H1 (cell line): ENCODE data around the gene CEBPE. TPM values are rescaled to one million over a fixed set of nuclear protein-coding genes. Genes with fewer than 3 reads are reported as not detected.

ENCODE experiments used
- CTCF ChIA-PET: fragments of 300-600 bp; sonication (Branson Sonifier 250); formaldehyde crosslinking; loops from one replicate; lab custom pipeline; 2021; ENCODE audit not compliant: partially characterized antibody; lab: Charles Lee
- POLR2A ChIA-PET: fragments of 300-600 bp; sonication (Branson Sonifier 250); formaldehyde crosslinking; loops from one replicate; lab custom pipeline; 2021; ENCODE audit warnings: inconsistent platforms; ENCODE audit not compliant: partially characterized antibody; lab: Charles Lee
- DNase-seq, 2 experiments: peaks; one replicate each; pipeline versions ENCODE4 v3.0.0 to v3.0.0-alpha.2; 2010 to 2022; ENCODE audit warnings: low spot score in 2 of 2, low read depth in 1 of 2, mixed read lengths in 1 of 2
- FAIRE-seq: peaks from 2 replicates; lab custom pipeline; 2011; peaks lifted over from hg19 to GRCh38; lab: Jason Lieb, UNC
- H2AFZ ChIP-seq: 2 replicates; pipeline ENCODE4 v1.8.1; 2012; ENCODE audit warnings: low read length, inconsistent platforms
- H2AK5ac ChIP-seq: 2 replicates; pipeline ENCODE4 v1.6.1; 2013; ENCODE audit warnings: low read depth, low read length
- H2BK120ac ChIP-seq: replicated peaks from 2 replicates; pipeline ENCODE3; 2013; ENCODE audit warnings: low read depth, low read length, inconsistent platforms
- H2BK12ac ChIP-seq: 2 replicates; pipeline ENCODE4 v1.6.1; 2013; ENCODE audit warnings: low read depth, low read length
- H2BK15ac ChIP-seq: 2 replicates; pipeline ENCODE4 v1.6.1; 2013; ENCODE audit warnings: low read length
- H2BK20ac ChIP-seq: 2 replicates; pipeline ENCODE4 v1.6.1; 2013; ENCODE audit warnings: low read length
- H2BK5ac ChIP-seq: 2 replicates; pipeline ENCODE4 v1.6.1; 2013; ENCODE audit warnings: low read depth, low read length
- H3K14ac ChIP-seq: 2 replicates; pipeline ENCODE4 v1.6.1; 2013; ENCODE audit warnings: inconsistent platforms; ENCODE audit not compliant: insufficient read length
- H3K18ac ChIP-seq: 2 replicates; pipeline ENCODE4 v1.6.1; 2013; ENCODE audit warnings: low read length; ENCODE audit errors: extremely low read depth
- H3K23ac ChIP-seq: 2 replicates; pipeline ENCODE4 v1.6.1; 2013; ENCODE audit warnings: inconsistent platforms; ENCODE audit not compliant: insufficient read length
- H3K23me2 ChIP-seq: 2 replicates; pipeline ENCODE4 v1.6.1; 2013; ENCODE audit warnings: low read depth, low read length
- H3K27ac ChIP-seq: 2 replicates; pipeline ENCODE4 v1.6.1; 2011; ENCODE audit warnings: low read depth, low read length, inconsistent platforms
- H3K27me3 ChIP-seq, 4 experiments: replicated peaks in 1 of 4; 1 replicate in 1 of 4; 2 replicates in 3 of 4; pipeline versions ENCODE4 v1.6.1 to v1.8.1; 2011 to 2013; ENCODE audit warnings: low read length in 3 of 4, mild to moderate bottlenecking in 3 of 4, inconsistent platforms in 2 of 4, mixed read lengths in 2 of 4, moderate library complexity in 1 of 4; ENCODE audit not compliant: control insufficient read depth in 3 of 4, insufficient read depth in 3 of 4; ENCODE audit errors: extremely low read depth in 1 of 4
- H3K36me3 ChIP-seq, 4 experiments: 2 replicates each; pipeline versions ENCODE4 v1.6.1 to v1.8.1; 2011 to 2013; ENCODE audit warnings: mild to moderate bottlenecking in 4 of 4, low read length in 3 of 4, moderate library complexity in 2 of 4, control low read depth in 1 of 4, inconsistent platforms in 1 of 4; ENCODE audit not compliant: insufficient read depth in 4 of 4, control insufficient read depth in 2 of 4
- H3K4ac ChIP-seq: replicated peaks from 2 replicates; pipeline ENCODE3; 2013; ENCODE audit warnings: low read length, low read depth, mixed read lengths, inconsistent platforms; ENCODE audit not compliant: insufficient read length
- H3K4me1 ChIP-seq, 4 experiments: replicated peaks in 1 of 4; 1 replicate in 1 of 4; 2 replicates in 3 of 4; pipeline versions ENCODE4 v1.6.1 to v1.8.1; 2011 to 2013; ENCODE audit warnings: low read length in 3 of 4, inconsistent platforms in 2 of 4, mixed read lengths in 1 of 4; ENCODE audit not compliant: insufficient read depth in 4 of 4, control insufficient read depth in 3 of 4
- H3K4me2 ChIP-seq, 2 experiments: 2 replicates each; pipeline versions ENCODE4 v1.6.1 to v1.8.1; 2011 to 2013; ENCODE audit warnings: low read depth in 2 of 2, low read length in 2 of 2, control low read depth in 1 of 2, inconsistent platforms in 1 of 2, mild to moderate bottlenecking in 1 of 2; ENCODE audit not compliant: insufficient read depth in 1 of 2
- H3K4me3 ChIP-seq, 4 experiments: fragments of 200-600, 300-600 bp in 1 of 4; sonication (generic), shearing (Covaris generic), sonication (Bioruptor Twin) in 1 of 4; 2 replicates each; pipeline versions ENCODE4 v1.5.1 to v1.8.1; 2011 to 2016; ENCODE audit warnings: low read length in 4 of 4, low read depth in 3 of 4, control low read depth in 2 of 4, inconsistent platforms in 2 of 4, mild to moderate bottlenecking in 2 of 4, mixed read lengths in 1 of 4, moderate library complexity in 1 of 4; ENCODE audit not compliant: insufficient read depth in 2 of 4; ENCODE audit errors: extremely low read depth in 1 of 4
- H3K56ac ChIP-seq: replicated peaks from 2 replicates; pipeline ENCODE3; 2013; ENCODE audit warnings: low read depth, mild to moderate bottlenecking, mixed read lengths, low read length, inconsistent platforms; ENCODE audit not compliant: insufficient read length
- H3K79me1 ChIP-seq: 2 replicates; pipeline ENCODE4 v1.6.1; 2013; ENCODE audit warnings: low read depth, low read length, control low read depth
- H3K79me2 ChIP-seq, 2 experiments: 2 replicates each; pipeline versions ENCODE4 v1.6.1 to v1.8.1; 2012 to 2013; ENCODE audit warnings: low read length in 2 of 2, mild to moderate bottlenecking in 2 of 2, inconsistent platforms in 1 of 2; ENCODE audit not compliant: insufficient read depth in 2 of 2, control insufficient read depth in 1 of 2
- H3K9ac ChIP-seq, 4 experiments: replicated peaks in 1 of 4; 1 replicate in 1 of 4; 2 replicates in 3 of 4; pipeline versions ENCODE4 v1.6.1 to v1.8.1; 2011 to 2013; ENCODE audit warnings: low read depth in 3 of 4, low read length in 3 of 4, control low read depth in 2 of 4, mild to moderate bottlenecking in 2 of 4, moderate library complexity in 2 of 4, inconsistent platforms in 1 of 4; ENCODE audit errors: extremely low read depth in 1 of 4
- H3K9me3 ChIP-seq, 2 experiments: 2 replicates each; pipeline versions ENCODE4 v1.6.1 to v1.8.1; 2012 to 2013; ENCODE audit warnings: mild to moderate bottlenecking in 2 of 2, moderate library complexity in 2 of 2, control low read depth in 1 of 2, inconsistent platforms in 1 of 2, low read depth in 1 of 2, low read length in 1 of 2, mixed read lengths in 1 of 2; ENCODE audit not compliant: insufficient read depth in 2 of 2
- H4K20me1 ChIP-seq, 2 experiments: replicated peaks in 1 of 2; 2 replicates each; pipeline versions ENCODE3 to v1.8.1; 2011 to 2013; ENCODE audit warnings: inconsistent platforms in 2 of 2, low read length in 2 of 2, mild to moderate bottlenecking in 1 of 2; ENCODE audit not compliant: insufficient read depth in 2 of 2, control insufficient read depth in 1 of 2
- H4K5ac ChIP-seq: 2 replicates; pipeline ENCODE4 v1.6.1; 2013; ENCODE audit warnings: low read length, low read depth, mixed read lengths, inconsistent platforms; ENCODE audit not compliant: insufficient read length
- H4K8ac ChIP-seq: 2 replicates; pipeline ENCODE4 v1.8.0; 2013; ENCODE audit warnings: mild to moderate bottlenecking, moderate library complexity, low read length, inconsistent platforms; ENCODE audit not compliant: insufficient read depth; ENCODE audit errors: extremely low read depth
- H4K91ac ChIP-seq: replicated peaks from 2 replicates; pipeline ENCODE3; 2013; ENCODE audit warnings: low read length, mixed read lengths, inconsistent platforms; ENCODE audit not compliant: insufficient read length
- E2F6 ChIP-seq: IDR thresholded peaks from 2 replicates; pipeline ENCODE4 v1.6.1; 2012; ENCODE audit warnings: inconsistent platforms
- EP300 ChIP-seq, 2 experiments: IDR thresholded peaks; 1 replicate in 1 of 2; 2 replicates in 1 of 2; pipeline ENCODE4 v1.6.1; 2011 to 2012; ENCODE audit warnings: low read depth in 2 of 2, low read length in 2 of 2, mild to moderate bottlenecking in 2 of 2, borderline replicate concordance in 1 of 2, inconsistent platforms in 1 of 2, moderate library complexity in 1 of 2
- GTF2F1 ChIP-seq: IDR thresholded peaks from 2 replicates; pipeline ENCODE4 v1.6.1; 2012; ENCODE audit warnings: low read depth, low read length, improper control_type of control experiment, borderline replicate concordance
- MAX ChIP-seq: IDR thresholded peaks from 2 replicates; pipeline ENCODE4 v1.6.1; 2012; ENCODE audit warnings: inconsistent platforms
- SAP30 ChIP-seq: fragments of 300-600 bp; sonication (generic); IDR thresholded peaks from 2 replicates; pipeline ENCODE4 v1.7.1; 2012; ENCODE audit warnings: low read length, moderate library complexity, mild to moderate bottlenecking, inconsistent platforms; ENCODE audit not compliant: insufficient read depth, insufficient replicate concordance
- SIN3A ChIP-seq, 2 experiments: IDR thresholded peaks in 1 of 2; conservative IDR thresholded peaks in 1 of 2; 2 replicates each; pipeline ENCODE4 v1.6.1; 2011 to 2012; ENCODE audit warnings: low read length in 2 of 2, improper control_type of control experiment in 1 of 2, low read depth in 1 of 2, mild to moderate bottlenecking in 1 of 2
- SIRT6 ChIP-seq: IDR thresholded peaks from one replicate; pipeline ENCODE4 v1.7.1; 2012; ENCODE audit warnings: low read length, inconsistent platforms
- TAF7 ChIP-seq: optimal IDR thresholded peaks from 2 replicates; pipeline ENCODE3; 2011; ENCODE audit warnings: low read depth, mild to moderate bottlenecking, inconsistent platforms, low read length, moderate library complexity, borderline replicate concordance
- TEAD4 ChIP-seq: IDR thresholded peaks from 2 replicates; pipeline ENCODE4 v1.6.1; 2012; ENCODE audit warnings: low read depth, low read length, inconsistent platforms, mixed read lengths
- YY1 ChIP-seq: IDR thresholded peaks from 2 replicates; pipeline ENCODE4 v1.6.1; 2011; ENCODE audit warnings: low read depth, mild to moderate bottlenecking, low read length
- WGBS, 2 experiments: shearing (Covaris generic) in 1 of 2; methylation state at CpG; one replicate each; pipeline versions ENCODE4 v1.1.6 to v1.1.7; 2013 to 2015; ENCODE audit warnings: low lambda C conversion rate in 2 of 2, mixed read lengths in 2 of 2, inconsistent platforms in 1 of 2, low coverage in 1 of 2, missing lambda C conversion rate in 1 of 2; ENCODE audit not compliant: insufficient replicate concordance in 2 of 2, insufficient coverage in 1 of 2, insufficient read length in 1 of 2; ENCODE audit errors: extremely low coverage in 1 of 2, missing lambda C conversion rate in 1 of 2; 5-methylcytosine and 5-hydroxymethylcytosine counted together
- polyA plus RNA-seq, 7 experiments: library from polyadenylated mRNA; depleted of rRNA in 3 of 7; stranded (reverse) in 5 of 7; unstranded in 2 of 7; fragments of >200 nt in 5 of 7; fragments of 200-250 nt in 2 of 7; gene quantifications; 1 replicate in 5 of 7; 2 replicates in 1 of 7; 4 replicates in 1 of 7; pipeline versions ENCODE4 v1.2.1 to v1.2.3, GENCODE V29; 2011 to 2013; ENCODE audit warnings: missing spikeins in 2 of 7, mixed read lengths in 2 of 7
- total RNA-seq: library from RNA; stranded (reverse); fragmentation: NEBNext Ultra II Directional; extraction: Animal tissue kit (Norgen Biotek cat#: 25700); gene quantifications from 2 replicates; pipeline ENCODE4 v1.2.1, GENCODE V29; 2021

The CEBPE gene
- total and polyA plus RNA-seq, 2 of the 8 experiments (the other 6 are each of a cell fraction or from before 2014, with no cell fraction given) = 0.05 TPM; not detected in 1

- Histone ChIP-seq H3K9ac (no peak overlapping the region), H2AK5ac (no peak overlapping the region), H3K23me2 (no peaks in the 10 kb centered on the region; the same call in 1 of the 2 replicates), H2BK120ac (no peak overlapping the region), H2BK12ac (no peak overlapping the region), H3K18ac (no peak overlapping the region), H3K23ac (no peak overlapping the region), H4K5ac (no peak overlapping the region), H3K79me1 (no peaks in the 10 kb centered on the region), H2BK5ac (no peak overlapping the region), H3K4me1 (peaks cover 0 to 14% (median 4%) of the 10 kb centered on the region in 4 experiments; a peak in 6 of 7 replicates), H4K91ac (no peak overlapping the region), H3K14ac (no peak overlapping the region), H3K4ac (no peak overlapping the region), H4K8ac (no peak overlapping the region), H3K9me3 (peaks cover 3 to 4% of the 10 kb centered on the region in 2 experiments; a peak in 2 of 4 replicates), H2BK20ac (no peak overlapping the region), H3K27ac (no peak overlapping the region), H3K27me3 (peaks cover 0 to 3% (median 0%) of the 10 kb centered on the region in 4 experiments; a peak in 2 of 7 replicates), H3K56ac (no peak overlapping the region), H3K4me2 (no peak overlapping the region; a peak in 1 of 4 replicates), H2BK15ac (0 out of 2 replicates have a peak overlapping the region, but pooled peaks have one; percentile 18), H3K4me3 (no peak overlapping the region), H3K79me2 (no peaks in the 10 kb centered on the region), H2AFZ (no peak overlapping the region), H3K36me3 (no peaks in the 10 kb centered on the region), H4K20me1 (no peaks in the 10 kb centered on the region)
- POLR2A ChIA-PET = interaction anchor here (0.8 to 3.1 kb wide), 10 partner anchors 8 to 190 kb away, joined by 3 to 13 read pairs (median 4); partner anchors contain the start of genes ACIN1 and C14orf119
- TF ChIP-seq TEAD4 (no peak), EP300 (IDR thresholded peaks at IDR 0.05; ENCODE audit: borderline replicate concordance in 1 of 2, low read depth in 2 of 2, low read length in 2 of 2) (no peak), SIN3A (conservative IDR thresholded peaks at IDR 0.05 in 1 of 2, IDR thresholded peaks at IDR 0.05 in 1 of 2; ENCODE audit: low read depth in 1 of 2, low read length in 2 of 2) (no peak), MAX (no peak), GTF2F1 (no peak), E2F6 (no peak), SIRT6 (no peak), TAF7 (no peak), YY1 (no peak), SAP30 (no peak)
- CTCF ChIA-PET = interaction anchor here (0.7 to 3.7 kb wide), 21 partner anchors 8 to 268 kb away, joined by 3 to 22 read pairs (median 5); partner anchors contain the start of genes CDH24, CIROP and PABPN1
- FAIRE-seq (no peak), DNase-seq (no peak)
- WGBS, 2 experiments = 84 to 100% methylated on average over 1 to 12 of the region's 12 CpGs
Measured at GRCh38 chr14:23112359-23113178, 6.5 kb downstream of the CEBPE start.
